DND-41 (cell line): ENCODE measurements around the gene SNX1.

Source experiments
- ATAC-seq: fragments of 200-7000 bp; cut with Tn5 transposase; 3 replicates; pipeline ENCODE4 v1.9.1; 2021; ENCODE audit warnings: low read depth; ENCODE audit not compliant: insufficient read depth
- DNase-seq: peaks from one replicate; pipeline ENCODE4 v3.0.0-alpha.2; 2020
- H2AFZ ChIP-seq: 2 replicates; pipeline ENCODE4 v1.6.0; 2012; ENCODE audit warnings: low read depth, low read length
- H3K27ac ChIP-seq: 2 replicates; pipeline ENCODE4 v1.5.1; 2012; ENCODE audit warnings: low read length, inconsistent platforms
- H3K27me3 ChIP-seq: fragments of 200-600 bp; sonication (generic); 2 replicates; pipeline ENCODE4 v1.6.0; 2012; ENCODE audit warnings: low read length, mild to moderate bottlenecking, inconsistent platforms; ENCODE audit not compliant: insufficient read depth, poor library complexity
- H3K36me3 ChIP-seq: 2 replicates; pipeline ENCODE4 v1.5.1; 2012; ENCODE audit warnings: low read length, inconsistent platforms; ENCODE audit not compliant: insufficient read depth
- H3K4me1 ChIP-seq: 2 replicates; pipeline ENCODE4 v1.5.1; 2012; ENCODE audit warnings: mild to moderate bottlenecking, low read length; ENCODE audit not compliant: insufficient read depth
- H3K4me2 ChIP-seq: 2 replicates; pipeline ENCODE4 v1.6.0; 2012; ENCODE audit warnings: mild to moderate bottlenecking, moderate library complexity, low read length, inconsistent platforms; ENCODE audit not compliant: insufficient read depth
- H3K4me3 ChIP-seq, 2 experiments: fragments of 200-600 bp in 1 of 2; shearing (Covaris generic) in 1 of 2; 2 replicates each; pipeline ENCODE4 v1.5.1; 2012 to 2016; ENCODE audit warnings: inconsistent platforms in 2 of 2, low read length in 2 of 2, mild to moderate bottlenecking in 2 of 2, low read depth in 1 of 2, moderate library complexity in 1 of 2
- H3K79me2 ChIP-seq: 2 replicates; pipeline ENCODE4 v1.6.0; 2012; ENCODE audit warnings: low read length, inconsistent platforms; ENCODE audit not compliant: insufficient read depth
- H3K9ac ChIP-seq: 2 replicates; pipeline ENCODE4 v1.6.0; 2012; ENCODE audit warnings: low read depth, mild to moderate bottlenecking, inconsistent platforms, low read length, moderate library complexity
- H3K9me3 ChIP-seq: 2 replicates; pipeline ENCODE4 v1.5.1; 2012; ENCODE audit warnings: low read length, moderate library complexity, mild to moderate bottlenecking, inconsistent platforms; ENCODE audit not compliant: insufficient read depth, severe bottlenecking
- H4K20me1 ChIP-seq: 2 replicates; pipeline ENCODE4 v1.6.0; 2012; ENCODE audit warnings: low read length; ENCODE audit not compliant: insufficient read depth
- CTCF ChIP-seq: IDR thresholded peaks from 2 replicates; pipeline ENCODE4 v1.5.1; 2012; ENCODE audit warnings: borderline replicate concordance, low read length, moderate library complexity, mild to moderate bottlenecking; ENCODE audit not compliant: poor library complexity, severe bottlenecking; ENCODE audit errors: extremely low read depth
- EZH2 ChIP-seq: IDR thresholded peaks from 3 replicates; pipeline ENCODE4 v1.6.1; 2012; ENCODE audit warnings: borderline replicate concordance, low read depth, mild to moderate bottlenecking, moderate library complexity, low read length, inconsistent platforms; ENCODE audit not compliant: severe bottlenecking

Gene SNX1

GRCh38 chr15:64121614-64122013, 25.8 kb downstream of the SNX1 start:
- H3K79me2 ChIP-seq = no peaks in the 10 kb centered on the region
- no peak overlapping the region for H3K9ac ChIP-seq
- ATAC-seq (no peak), DNase-seq (no peak)
- H4K20me1 ChIP-seq = no peaks in the 10 kb centered on the region
- H3K27ac ChIP-seq = no peak overlapping the region
- H3K36me3 ChIP-seq = peaks cover 82% of the 10 kb centered on the region
- no peak overlapping the region for H2AFZ ChIP-seq
- no peak overlapping the region for H3K4me3 ChIP-seq
- H3K4me2 ChIP-seq = no peak overlapping the region
- TF ChIP-seq EZH2 (no peak), CTCF (no peak)
- no peaks in the 10 kb centered on the region for H3K4me1 ChIP-seq
- no peaks in the 10 kb centered on the region for H3K9me3 ChIP-seq
- no peaks in the 10 kb centered on the region for H3K27me3 ChIP-seq

- Histone ChIP-seq H3K36me3 (peaks cover 81% of the 10 kb centered on the region), H3K27ac (no peak overlapping the region), H2AFZ (no peak overlapping the region), H3K9me3 (no peaks in the 10 kb centered on the region), H3K4me1 (no peaks in the 10 kb centered on the region), H3K27me3 (no peaks in the 10 kb centered on the region), H3K79me2 (no peaks in the 10 kb centered on the region), H3K4me2 (no peak overlapping the region), H4K20me1 (no peaks in the 10 kb centered on the region), H3K9ac (no peak overlapping the region), H3K4me3 (no peak overlapping the region)
- no peak for TF ChIP-seq CTCF
- ATAC-seq (no peak), DNase-seq (no peak)
These were observed 26.7 kb downstream of the SNX1 start for GRCh38 chr15:64122444-64122843.

- H3K36me3 ChIP-seq = peaks cover 81% of the 10 kb centered on the region
- ATAC-seq = no peak
- H3K4me1 ChIP-seq = no peaks in the 10 kb centered on the region
These were observed 27.2 kb downstream of the SNX1 start for GRCh38 chr15:64122936-64123351.

More at GRCh38 chr15:64122936-64123351, 27.2 kb downstream of the SNX1 start:
- Histone ChIP-seq H3K27me3 (no peaks in the 10 kb centered on the region), H3K9me3 (no peaks in the 10 kb centered on the region), H3K4me2 (no peak overlapping the region), H3K9ac (no peak overlapping the region), H2AFZ (no peak overlapping the region), H4K20me1 (no peaks in the 10 kb centered on the region), H3K27ac (no peak overlapping the region), H3K79me2 (no peaks in the 10 kb centered on the region), H3K4me3 (no peak overlapping the region)
- no peak for TF ChIP-seq CTCF
- no peak for TF ChIP-seq EZH2
- no peak for DNase-seq
